Loucy (cell line): ENCODE measurements around the gene SLC17A3.

ENCODE experiments used
- H2AFZ ChIP-seq: fragments of 200-600 bp; sonication (generic); 2 replicates; pipeline ENCODE4 v1.6.0; 2016; ENCODE audit warnings: antibody characterized with exemption, mild to moderate bottlenecking, low read length, moderate library complexity
- H3F3A ChIP-seq: fragments of 200-600 bp; 2 replicates; pipeline ENCODE4 v1.6.0; 2016; ENCODE audit warnings: antibody characterized with exemption, low read depth, mild to moderate bottlenecking
- H3K27me3 ChIP-seq: fragments of 200-600 bp; sonication (generic); 2 replicates; pipeline ENCODE4 v1.6.1; 2014; ENCODE audit warnings: low read length, mild to moderate bottlenecking; ENCODE audit not compliant: insufficient read depth, poor library complexity, severe bottlenecking
- H3K36me3 ChIP-seq: fragments of 200-600 bp; sonication (generic); 2 replicates; pipeline ENCODE4 v1.6.1; 2016; ENCODE audit warnings: low read length; ENCODE audit not compliant: insufficient read depth
- H3K4me1 ChIP-seq: fragments of 200-600 bp; sonication (generic); 2 replicates; pipeline ENCODE4 v1.5.1; 2014; ENCODE audit warnings: low read length, mild to moderate bottlenecking; ENCODE audit not compliant: insufficient read depth, poor library complexity, severe bottlenecking
- H3K4me2 ChIP-seq: fragments of 200-600 bp; sonication (generic); 2 replicates; pipeline ENCODE4 v1.6.0; 2014; ENCODE audit warnings: antibody characterized with exemption, low read length, low read depth, mild to moderate bottlenecking; ENCODE audit not compliant: poor library complexity, severe bottlenecking
- H3K4me3 ChIP-seq: fragments of 200-600 bp; sonication (generic); 2 replicates; pipeline ENCODE4 v1.5.1; 2014; ENCODE audit warnings: low read length, mild to moderate bottlenecking, mixed read lengths; ENCODE audit not compliant: poor library complexity, severe bottlenecking
- H3K79me2 ChIP-seq: fragments of 200-600 bp; sonication (generic); 2 replicates; pipeline ENCODE4 v1.6.1; 2014; ENCODE audit warnings: low read length; ENCODE audit not compliant: insufficient read depth
- H3K9ac ChIP-seq: fragments of 200-600 bp; sonication (generic); 2 replicates; pipeline ENCODE4 v1.6.0; 2014; ENCODE audit warnings: mild to moderate bottlenecking, low read depth, low read length, moderate library complexity; ENCODE audit not compliant: poor library complexity, severe bottlenecking
- H3K9me2 ChIP-seq: fragments of 200-600 bp; sonication (generic); replicated peaks from 2 replicates; pipeline ENCODE4 v1.6.1; 2016; ENCODE audit warnings: low read depth, low read length, mixed read lengths
- H3K9me3 ChIP-seq: fragments of 200-600 bp; sonication (generic); 2 replicates; pipeline ENCODE4 v1.6.1; 2014; ENCODE audit warnings: mild to moderate bottlenecking, antibody characterized with exemption, low read length, low read depth; ENCODE audit not compliant: insufficient read depth
- H4K20me1 ChIP-seq: fragments of 200-600 bp; sonication (generic); 2 replicates; pipeline ENCODE4 v1.6.0; 2014; ENCODE audit warnings: antibody characterized with exemption, low read length, mild to moderate bottlenecking; ENCODE audit not compliant: insufficient read depth, poor library complexity, severe bottlenecking
- EZH2phosphoT487 ChIP-seq: fragments of 200-600 bp; IDR thresholded peaks from 2 replicates; pipeline ENCODE4 v1.6.1; 2018; ENCODE audit warnings: antibody characterized with exemption, mild to moderate bottlenecking, moderate library complexity, borderline replicate concordance
- TF ChIP-seq, protein P1 (sequence below): fragments of 200-600 bp; sonication (generic); conservative IDR thresholded peaks from 2 replicates; pipeline ENCODE4 v1.5.1; 2014; ENCODE audit warnings: mild to moderate bottlenecking, antibody characterized with exemption, low read length

The SLC17A3 gene, protein sequence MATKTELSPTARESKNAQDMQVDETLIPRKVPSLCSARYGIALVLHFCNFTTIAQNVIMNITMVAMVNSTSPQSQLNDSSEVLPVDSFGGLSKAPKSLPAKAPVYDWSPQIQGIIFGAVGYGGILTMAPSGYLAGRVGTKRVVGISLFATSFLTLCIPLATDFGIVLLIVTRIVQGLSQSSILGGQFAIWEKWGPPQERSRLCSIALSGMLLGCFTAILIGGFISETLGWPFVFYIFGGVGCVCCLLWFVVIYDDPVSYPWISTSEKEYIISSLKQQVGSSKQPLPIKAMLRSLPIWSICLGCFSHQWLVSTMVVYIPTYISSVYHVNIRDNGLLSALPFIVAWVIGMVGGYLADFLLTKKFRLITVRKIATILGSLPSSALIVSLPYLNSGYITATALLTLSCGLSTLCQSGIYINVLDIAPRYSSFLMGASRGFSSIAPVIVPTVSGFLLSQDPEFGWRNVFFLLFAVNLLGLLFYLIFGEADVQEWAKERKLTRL

GRCh38 chr6:25874118-25874517 lies at the start of gene SLC17A3:
Gene SLC17A3, minus strand, starts transcription at chr6:25874243. Its CDS starts 5,856 bp downstream, at chr6:25868387.
- Histone ChIP-seq H3K4me3 (no peak within 1 kb of the TSS), H3K27me3 (no peaks in the 10 kb centered on the region), H3K9me3 (no peaks in the 10 kb centered on the region), H3K9ac (no peak within 1 kb of the TSS), H3K36me3 (no peaks in the 10 kb centered on the region), H3K9me2 (no peaks in the 10 kb centered on the region), H2AFZ (no peak within 1 kb of the TSS), H3K4me1 (no peaks in the 10 kb centered on the region), H4K20me1 (no peaks in the 10 kb centered on the region), H3K79me2 (no peaks in the 10 kb centered on the region), H3K4me2 (no peak within 1 kb of the TSS), H3F3A (no peaks in the 10 kb centered on the region)
- TF ChIP-seq, protein P1, sequence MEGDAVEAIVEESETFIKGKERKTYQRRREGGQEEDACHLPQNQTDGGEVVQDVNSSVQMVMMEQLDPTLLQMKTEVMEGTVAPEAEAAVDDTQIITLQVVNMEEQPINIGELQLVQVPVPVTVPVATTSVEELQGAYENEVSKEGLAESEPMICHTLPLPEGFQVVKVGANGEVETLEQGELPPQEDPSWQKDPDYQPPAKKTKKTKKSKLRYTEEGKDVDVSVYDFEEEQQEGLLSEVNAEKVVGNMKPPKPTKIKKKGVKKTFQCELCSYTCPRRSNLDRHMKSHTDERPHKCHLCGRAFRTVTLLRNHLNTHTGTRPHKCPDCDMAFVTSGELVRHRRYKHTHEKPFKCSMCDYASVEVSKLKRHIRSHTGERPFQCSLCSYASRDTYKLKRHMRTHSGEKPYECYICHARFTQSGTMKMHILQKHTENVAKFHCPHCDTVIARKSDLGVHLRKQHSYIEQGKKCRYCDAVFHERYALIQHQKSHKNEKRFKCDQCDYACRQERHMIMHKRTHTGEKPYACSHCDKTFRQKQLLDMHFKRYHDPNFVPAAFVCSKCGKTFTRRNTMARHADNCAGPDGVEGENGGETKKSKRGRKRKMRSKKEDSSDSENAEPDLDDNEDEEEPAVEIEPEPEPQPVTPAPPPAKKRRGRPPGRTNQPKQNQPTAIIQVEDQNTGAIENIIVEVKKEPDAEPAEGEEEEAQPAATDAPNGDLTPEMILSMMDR = no peak
- no peak for TF ChIP-seq EZH2phosphoT487

DNA sequence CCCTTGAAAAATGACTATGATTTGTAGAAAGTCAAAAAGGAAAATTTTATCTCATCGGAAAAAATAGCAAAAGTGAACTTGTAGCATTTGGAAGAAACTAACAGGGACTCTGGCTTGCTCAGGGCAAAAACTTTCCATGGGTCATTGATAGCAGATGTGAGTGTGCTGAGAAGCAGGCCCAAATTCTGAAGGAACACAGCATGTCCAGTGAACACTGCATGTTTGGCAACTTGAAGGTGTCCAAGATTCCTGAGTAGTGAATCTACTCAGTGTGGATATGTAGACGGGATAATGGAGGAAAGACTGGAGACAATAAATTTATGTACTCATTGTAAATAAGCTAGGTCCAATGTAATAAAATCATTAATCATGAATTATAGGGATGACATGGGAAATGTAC lies 48.3 kb upstream of the SLC17A3 start:
- Histone ChIP-seq H4K20me1 (no peaks in the 10 kb centered on the region), H2AFZ (no peak overlapping the region), H3K4me2 (no peak overlapping the region), H3K27me3 (peaks cover 18% of the 10 kb centered on the region), H3K4me1 (peaks cover 5% of the 10 kb centered on the region), H3K79me2 (no peaks in the 10 kb centered on the region), H3K36me3 (no peaks in the 10 kb centered on the region), H3K9me3 (no peaks in the 10 kb centered on the region), H3K9ac (no peak overlapping the region), H3K4me3 (no peak overlapping the region), H3K9me2 (no peaks in the 10 kb centered on the region), H3F3A (peaks cover 4% of the 10 kb centered on the region)
- no peak for TF ChIP-seq EZH2phosphoT487
- TF ChIP-seq, protein P1 = no peak

DNA sequence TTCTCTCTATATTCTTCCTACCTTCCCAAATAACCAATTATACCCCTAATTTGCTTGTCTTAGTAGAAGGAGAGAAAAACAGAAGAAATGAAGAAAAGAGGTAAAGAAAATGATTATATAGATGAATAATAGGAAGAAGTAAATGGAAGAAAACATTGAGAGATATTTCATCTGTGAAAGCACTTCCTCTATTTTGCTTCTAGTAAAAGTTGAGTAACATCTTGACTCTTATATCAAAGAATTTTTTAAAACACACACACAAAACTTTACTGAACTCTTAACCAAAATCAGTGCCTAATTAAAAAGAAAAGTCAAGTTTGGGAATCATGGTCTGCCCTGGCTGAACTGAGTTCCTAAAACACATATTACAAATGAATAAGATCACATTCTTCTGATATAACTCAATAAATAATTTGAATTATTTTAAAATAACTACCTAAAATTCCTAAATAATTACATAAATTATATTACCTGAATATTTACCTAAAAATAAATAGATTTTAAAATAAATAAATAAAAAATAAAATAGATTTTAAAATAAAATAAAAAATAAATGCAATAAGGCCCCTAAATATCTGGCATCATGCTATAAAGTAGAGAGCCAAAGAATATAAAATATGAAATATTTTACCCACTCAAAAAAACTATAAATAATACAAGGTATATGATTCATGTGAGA lies 47.6 kb upstream of the SLC17A3 start:
- Histone ChIP-seq H2AFZ (no peak overlapping the region), H3K9ac (no peak overlapping the region), H3K4me3 (no peak overlapping the region), H3K79me2 (no peaks in the 10 kb centered on the region), H3K4me2 (no peak overlapping the region), H3K4me1 (peaks cover 5% of the 10 kb centered on the region), H3K36me3 (no peaks in the 10 kb centered on the region), H3F3A (peaks cover 4% of the 10 kb centered on the region), H3K9me3 (no peaks in the 10 kb centered on the region), H3K27me3 (peaks cover 16% of the 10 kb centered on the region), H3K9me2 (no peaks in the 10 kb centered on the region), H4K20me1 (no peaks in the 10 kb centered on the region)
- TF ChIP-seq, protein P1 = no peak
- no peak for TF ChIP-seq EZH2phosphoT487
